Stimulated activated CD4-positive, alpha-beta T cell treated with anti-CD3 and anti-CD28 coated beads, Interleukin-2, amount 100 ng/mL, for 4 hours (primary cell): Measurements from ENCODE around the gene PKDREJ.
"Not testable (repeated sequence)": the region's sequence is repeated elsewhere in the genome, so short reads cannot be mapped to it uniquely, and the experiment has no call there.

Experiments used
- DNase-seq: peaks from one replicate; pipeline ENCODE4 v3.0.0-alpha.2; 2020; ENCODE audit warnings: low read depth

Gene PKDREJ, protein sequence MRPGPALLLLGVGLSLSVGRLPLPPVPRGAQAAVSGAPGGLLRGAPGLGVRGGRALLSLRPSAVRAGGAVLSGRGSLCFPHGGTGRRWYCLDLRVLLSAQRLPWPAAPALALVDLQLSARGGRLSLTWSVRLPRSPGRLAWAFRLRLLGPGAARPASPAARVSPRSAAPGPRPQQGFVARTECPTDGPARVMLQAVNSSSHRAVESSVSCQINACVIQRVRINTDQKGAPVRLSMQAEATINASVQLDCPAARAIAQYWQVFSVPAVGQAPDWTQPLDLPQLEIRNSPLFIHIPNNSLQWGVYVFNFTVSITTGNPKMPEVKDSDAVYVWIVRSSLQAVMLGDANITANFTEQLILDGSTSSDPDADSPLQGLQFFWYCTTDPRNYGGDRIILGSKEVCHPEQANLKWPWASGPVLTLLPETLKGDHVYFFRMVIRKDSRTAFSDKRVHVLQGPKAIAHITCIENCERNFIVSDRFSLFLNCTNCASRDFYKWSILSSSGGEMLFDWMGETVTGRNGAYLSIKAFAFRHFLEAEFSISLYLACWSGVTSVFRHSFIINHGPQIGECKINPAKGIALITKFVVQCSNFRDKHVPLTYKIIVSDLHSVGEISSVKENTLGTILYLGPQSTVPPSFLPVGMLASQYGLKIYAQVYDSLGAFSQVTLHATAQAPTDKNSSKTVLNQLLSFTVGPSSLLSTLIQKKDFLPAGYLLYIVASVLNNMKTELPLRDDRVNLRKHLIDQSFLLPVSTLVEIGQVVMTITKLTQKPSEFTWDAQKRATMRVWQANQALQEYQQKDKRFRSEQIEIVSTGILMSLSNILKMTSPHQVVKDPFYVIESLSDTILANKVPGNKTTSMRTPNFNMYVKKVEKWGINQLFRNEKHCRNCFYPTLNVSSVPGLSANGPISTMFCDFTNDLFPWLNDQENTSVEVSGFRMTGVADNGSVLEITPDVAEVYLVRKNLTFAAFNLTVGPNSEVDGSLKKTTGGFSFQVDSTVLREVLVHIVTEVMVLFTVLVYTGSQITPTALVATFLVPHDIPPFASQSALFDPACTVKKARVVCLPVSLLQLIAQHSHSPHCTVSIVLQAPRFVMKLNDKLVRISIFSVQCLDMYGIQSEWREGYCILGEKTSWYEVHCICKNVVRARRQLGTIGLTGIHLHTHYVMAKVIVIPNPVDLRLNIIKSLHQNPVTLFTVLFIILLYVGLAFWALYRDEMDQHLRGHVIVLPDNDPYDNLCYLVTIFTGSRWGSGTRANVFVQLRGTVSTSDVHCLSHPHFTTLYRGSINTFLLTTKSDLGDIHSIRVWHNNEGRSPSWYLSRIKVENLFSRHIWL (N-terminal part only)

DNA sequence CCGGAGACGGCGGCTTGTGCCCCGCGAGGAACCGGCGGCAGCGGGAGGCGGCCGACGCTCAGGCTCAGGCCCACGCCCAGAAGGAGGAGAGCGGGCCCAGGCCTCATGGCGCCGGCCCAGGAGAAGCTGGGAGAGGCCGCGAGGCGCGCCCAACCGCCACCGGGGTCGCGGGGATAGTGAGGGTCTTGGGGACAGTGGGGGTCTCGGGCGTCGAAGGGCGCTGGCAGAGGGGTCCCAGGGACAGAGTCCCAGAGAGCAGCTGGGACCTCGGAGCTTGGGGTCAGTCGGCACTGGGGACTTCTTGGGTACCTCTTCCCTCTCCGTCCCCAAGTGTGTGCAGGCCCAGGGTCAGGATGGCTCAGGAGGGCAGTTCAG lies at the start of gene PKDREJ:
PKDREJ (minus strand) TSS at position 128 of the 375 bp plus-strand sequence; CDS start at position 107, 21 bp downstream.
- DNase-seq = no peak

DNA sequence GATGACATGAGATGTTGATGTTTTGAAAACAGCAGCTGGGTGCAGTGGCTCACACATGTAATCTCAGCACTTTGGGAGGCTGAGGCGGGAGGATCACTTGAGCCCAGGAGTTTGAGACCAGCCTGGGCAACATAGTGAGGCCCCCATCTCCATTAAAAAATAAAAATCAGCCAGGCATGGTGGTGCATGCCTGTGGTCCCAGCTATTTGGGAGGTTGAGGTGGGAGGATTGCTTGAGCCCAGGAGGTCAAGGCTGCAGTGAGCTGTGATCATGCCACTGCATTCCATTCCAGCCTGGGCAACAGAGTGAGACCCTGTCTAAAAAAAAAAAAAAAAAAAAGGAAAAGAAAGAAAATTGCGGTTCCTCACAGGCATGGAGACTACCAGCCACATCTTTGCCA lies 49.7 kb upstream of the PKDREJ start:
- not testable (repeated sequence) for DNase-seq

DNA sequence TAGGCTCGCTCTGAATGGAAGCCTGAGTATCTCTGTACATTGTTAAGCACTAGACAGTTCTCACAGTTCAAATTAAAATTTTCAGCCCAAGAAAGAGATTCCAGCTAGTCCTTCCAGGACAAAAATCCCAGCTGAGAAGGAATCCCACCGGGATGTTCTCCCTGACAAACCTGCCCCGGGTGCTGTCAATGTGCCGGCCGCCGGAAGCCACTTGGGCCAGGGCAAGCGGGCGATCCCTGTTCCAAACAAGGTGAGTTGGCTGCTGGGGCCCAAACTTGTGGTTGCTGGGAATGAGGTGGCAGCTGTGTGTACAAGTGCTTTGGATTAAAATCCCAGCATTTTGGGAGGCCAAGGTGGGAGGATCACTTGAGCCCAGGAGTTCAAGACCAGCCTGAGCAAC lies 48.9 kb upstream of the PKDREJ start:
- DNase-seq = no peak

DNA sequence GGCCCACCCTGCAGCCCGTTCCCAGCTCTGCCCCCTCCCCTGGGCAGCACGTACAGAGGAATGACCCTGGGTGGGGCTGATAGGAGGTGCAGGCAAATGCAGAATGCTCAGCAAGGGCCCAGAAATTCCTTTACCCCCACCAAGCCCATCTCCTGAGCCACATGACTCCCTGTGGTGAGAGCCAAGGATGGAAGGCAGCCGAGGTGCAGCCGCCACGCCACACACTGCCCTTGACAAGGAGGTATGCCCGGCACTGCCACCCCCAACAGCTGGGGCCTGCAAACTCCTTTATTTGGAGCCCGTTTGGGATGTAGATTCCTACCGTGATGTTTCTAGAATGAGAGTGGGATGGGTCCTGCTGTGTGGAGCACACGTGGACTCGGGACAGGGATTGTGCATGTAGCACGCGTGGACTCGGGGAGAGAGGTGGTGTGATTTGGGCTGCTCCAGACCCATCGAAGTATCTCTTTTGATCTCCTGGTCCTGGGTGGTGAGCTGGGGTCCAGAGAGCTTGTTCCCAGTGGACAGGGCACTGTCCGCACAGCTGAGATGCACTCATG lies 46.5 kb upstream of the PKDREJ start:
- DNase-seq = no peak

DNA sequence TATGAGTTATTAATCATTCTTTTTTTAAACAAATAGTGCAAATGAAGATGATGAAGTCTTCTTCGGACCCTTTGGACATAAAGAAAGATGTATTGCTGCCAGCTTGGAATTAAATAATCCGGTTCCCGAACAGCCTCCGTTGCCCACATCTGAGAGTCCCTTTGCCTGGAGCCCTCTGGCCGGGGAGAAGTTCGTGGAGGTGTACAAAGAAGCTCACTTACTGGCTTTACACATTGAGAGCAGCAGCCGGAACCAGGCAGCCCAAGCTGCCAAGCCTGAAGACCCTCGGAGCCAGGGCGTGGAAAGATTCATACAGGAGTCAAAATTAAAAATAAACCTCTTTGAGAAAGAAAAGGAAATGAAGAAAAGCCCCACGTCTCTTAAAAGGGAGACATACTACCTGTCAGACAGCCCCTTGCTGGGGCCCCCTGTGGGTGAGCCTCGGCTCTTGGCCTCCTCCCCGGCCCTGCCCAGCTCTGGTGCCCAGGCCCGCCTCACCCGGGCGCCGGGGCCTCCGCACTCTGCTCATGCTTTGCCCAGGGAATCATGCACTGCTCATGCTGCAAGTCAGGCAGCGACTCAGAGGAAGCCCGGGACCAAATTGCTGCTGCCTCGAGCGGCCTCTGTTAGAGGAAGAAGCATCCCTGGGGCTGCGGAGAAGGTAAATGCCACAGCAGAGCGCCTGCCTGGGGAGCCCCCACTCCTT lies 45.3 kb upstream of the PKDREJ start:
- no peak for DNase-seq

DNA sequence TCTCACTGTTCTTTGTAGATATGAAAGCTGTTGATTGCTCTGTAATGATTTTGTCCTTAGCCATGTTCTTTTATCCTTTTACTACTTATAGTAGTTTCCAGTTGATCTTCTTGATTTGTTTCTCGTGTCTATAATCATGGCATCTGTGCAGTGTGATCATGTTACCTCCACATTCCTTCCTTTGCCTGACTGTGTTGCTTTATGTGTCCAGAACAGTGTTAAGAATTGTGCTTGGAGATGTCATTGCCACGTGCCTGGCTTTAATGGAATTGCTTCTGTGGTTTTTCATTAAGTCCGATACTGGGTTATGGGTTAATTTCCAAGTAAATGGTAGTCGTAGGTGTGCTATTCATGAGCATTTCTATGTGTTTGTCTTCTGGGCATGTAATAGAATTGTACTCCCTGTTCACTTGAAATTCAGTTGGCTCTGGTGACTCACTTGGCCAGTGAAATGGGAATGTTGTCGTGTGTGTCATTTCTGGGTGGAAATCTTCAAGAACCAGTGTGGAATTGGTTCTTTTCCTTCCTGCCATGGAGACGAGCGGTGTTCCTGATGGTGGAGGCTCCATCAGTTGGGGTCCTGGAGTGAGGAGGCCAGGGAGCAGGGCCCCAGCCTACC lies 40.3 kb upstream of the PKDREJ start:
- no peak for DNase-seq

DNA sequence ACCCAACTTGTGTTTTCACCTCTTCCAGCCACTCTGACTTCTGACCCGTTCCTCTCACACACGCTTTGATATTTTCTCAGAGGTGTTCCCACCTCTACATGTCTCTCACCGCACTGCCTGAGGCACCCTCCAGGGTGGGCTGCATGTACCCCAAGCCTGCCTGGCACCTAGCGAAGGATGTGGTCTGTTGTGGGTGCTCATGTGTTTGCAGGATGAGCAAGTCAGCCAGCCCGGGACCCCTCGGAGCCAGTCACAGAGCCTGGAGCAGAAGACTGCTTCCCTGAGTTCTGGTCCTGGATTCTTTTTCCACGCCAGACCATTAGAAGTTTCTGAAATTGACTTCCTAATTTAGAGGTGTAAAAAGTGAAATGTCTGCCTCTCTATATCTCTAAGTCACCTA lies 37.3 kb upstream of the PKDREJ start:
- no peak for DNase-seq

DNA sequence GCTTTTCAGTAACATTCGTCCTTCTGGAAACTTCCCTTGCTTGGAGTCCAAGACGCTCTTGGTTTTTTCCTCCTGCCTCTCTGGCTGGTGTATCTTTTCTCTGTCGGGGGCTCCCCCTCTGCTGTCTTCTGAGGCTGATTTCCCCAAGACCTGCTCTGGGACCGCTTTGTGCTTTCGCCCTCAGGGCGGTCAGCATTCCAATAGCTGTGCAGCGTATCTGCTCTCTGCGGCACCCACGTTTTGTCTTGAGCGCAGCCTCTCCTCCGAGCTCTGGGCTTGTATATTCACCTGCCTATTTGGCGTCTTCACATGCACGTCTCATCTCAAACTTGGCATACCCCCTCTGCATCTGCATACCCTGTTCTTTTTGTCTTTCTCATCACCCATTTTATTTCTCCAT lies 36.0 kb upstream of the PKDREJ start:
- no peak for DNase-seq

DNA sequence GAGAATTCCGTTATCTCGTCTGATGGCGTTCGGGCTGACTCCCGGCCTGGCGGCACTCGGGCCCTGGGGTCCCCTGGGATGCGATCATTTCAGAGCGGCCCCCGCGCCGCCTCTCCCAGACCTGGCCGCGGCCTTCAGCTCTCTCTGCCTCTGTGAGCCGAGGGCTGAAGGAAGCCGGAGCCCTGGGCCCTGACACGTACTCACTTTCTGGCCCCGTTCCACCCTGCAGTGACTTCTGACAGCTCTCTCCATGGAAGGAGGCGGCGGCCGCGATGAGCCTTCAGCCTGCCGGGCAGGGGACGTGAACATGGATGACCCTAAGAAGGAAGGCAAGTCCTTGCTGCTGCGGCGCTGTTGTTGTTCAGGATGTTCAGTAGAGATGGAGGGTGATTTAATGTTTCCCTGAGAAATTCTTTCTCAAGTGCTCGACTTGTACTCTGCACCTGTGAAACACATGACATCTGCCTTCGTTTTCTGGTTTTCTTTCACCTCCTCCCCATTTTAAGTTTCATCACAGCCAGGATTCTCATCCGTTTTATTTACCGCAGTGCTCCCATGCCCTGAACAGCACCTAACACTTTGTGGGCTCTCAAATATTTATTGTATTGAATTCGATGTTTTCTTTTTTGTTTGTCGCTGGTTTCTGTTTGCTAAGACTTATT lies 34.1 kb upstream of the PKDREJ start:
- DNase-seq = no peak

DNA sequence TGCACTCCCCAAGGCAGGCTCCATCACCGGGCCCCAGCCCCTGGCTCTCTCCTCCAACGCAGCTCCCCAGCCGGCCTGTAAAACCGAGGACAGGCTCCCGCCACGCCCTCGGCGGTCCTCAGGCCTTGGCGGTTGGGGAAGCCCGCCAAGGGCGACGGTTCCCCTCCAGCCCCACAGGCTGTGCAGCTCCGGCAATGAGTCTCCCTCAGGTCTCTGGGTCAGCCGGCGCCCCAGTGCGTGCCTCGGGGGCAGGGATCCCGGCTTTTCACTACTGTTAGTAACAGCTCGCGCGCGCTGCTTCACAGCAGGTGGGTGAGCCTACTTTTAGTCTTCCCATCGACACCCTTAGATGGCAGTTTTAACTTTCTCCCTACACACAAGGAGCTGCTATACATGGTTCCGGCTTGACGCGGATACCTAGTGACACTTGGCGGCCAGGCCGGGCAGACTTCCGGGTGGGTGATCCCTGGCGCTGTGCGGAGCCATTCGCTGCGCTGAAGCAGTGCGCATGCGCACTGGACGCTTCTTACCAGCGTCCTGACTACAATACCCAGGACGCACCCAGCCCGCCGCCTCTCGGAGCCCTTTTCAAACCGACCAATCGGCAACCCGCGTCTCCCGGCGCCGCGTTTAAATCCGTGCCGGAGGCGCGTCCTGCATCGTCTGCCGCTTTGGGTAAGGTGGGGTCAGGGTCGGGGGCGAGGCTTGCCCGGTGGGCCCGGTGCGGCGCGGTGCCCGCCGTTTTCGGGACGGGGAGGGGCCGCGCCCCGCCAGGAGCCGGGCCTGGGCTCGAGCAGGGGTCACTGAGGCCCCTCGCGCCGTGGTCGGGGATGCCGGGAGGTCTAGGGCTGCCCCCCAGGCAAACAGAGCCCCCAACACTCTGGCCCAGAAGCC lies 33.4 kb upstream of the PKDREJ start, which contains the start of gene GTSE1:
GTSE1 (plus strand) TSS at position 614 of the 894 bp plus-strand sequence. CDS start 531 bp downstream, outside the sequence.
- DNase-seq = peak; percentile 94

DNA sequence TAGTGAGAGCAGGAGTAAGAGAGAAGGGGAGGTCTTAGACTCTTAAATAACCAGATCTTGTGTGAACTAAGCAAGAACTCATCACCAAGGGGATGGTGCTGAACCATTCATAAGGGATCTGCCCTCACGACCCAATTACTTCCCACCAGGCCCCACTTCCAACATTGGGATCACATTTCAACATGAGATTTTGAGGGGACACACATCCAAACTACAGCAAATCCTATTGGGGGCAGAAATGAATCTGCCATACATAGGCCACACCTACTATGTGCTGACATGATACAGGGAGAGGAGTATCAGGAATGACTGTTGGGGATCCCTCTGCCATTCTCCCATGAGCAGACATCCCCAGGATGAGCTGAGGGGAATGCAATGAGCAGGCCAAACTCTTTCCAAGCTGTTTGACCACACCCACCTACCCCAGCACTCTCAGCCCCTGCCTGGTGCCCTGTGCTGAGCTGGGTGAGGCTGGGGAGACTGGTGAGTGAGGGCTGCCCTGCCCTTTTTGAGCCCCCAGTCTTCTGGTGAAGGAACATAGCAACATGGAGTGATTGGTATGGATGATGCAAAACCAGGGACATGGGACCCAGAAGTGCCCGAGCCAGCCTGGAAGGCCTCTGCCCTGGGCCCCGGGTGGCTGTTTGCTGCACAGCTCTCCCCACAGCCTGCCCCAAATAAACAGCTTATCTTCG lies 32.3 kb upstream of the PKDREJ start:
- no peak for DNase-seq

DNA sequence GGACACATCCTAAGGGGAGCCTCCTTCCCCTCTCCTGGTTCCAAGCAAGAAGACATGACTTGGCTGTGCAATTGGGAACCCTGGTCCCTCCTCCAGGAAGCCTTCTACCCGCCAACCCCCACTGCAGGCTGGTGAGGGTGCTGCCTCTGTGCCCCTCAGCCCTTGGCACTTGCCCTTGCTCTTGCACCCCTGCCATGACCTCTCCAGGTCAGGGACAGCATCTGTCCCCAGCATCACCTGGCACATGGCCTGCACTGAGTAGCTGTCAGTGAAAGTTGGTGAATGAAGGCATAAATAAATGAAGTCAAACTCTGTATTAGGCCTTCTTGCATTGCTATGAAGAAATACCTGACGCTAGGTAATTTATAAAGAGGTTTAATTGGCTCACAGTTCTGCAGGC lies 31.6 kb upstream of the PKDREJ start:
- no peak for DNase-seq

DNA sequence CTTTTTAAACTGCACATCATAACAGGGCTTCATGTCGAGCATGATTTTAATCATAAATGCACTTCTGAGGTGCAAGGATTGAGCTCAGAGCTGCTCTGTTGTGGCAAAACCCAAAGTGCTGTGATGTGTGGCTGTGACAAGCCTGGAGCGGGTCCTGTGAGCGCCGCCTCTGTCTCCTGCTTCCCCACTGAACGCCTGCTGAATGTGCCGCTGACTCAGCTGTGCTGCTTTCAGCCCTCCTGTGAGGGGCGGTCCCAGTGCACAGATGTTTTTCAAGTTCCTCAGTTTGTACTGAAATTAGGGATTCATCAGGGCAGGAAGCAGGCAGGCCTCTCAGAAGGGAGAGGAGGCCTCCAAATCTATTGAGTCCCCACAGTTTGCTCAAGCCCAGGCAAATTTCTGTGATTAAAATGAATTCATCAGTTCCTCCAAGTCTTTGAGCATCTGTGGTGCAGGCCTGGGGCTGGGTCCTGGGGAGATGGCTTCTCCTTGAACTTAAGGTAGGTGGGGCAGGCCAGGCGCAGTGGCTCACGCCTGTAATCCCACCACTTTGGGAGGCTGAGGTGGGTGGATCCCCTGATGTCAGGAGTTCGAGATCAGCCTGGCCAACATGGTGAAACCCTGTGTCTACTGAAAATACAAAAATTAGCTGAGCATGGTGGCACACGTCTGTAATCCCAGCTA lies 30.6 kb upstream of the PKDREJ start:
- DNase-seq = no peak

DNA sequence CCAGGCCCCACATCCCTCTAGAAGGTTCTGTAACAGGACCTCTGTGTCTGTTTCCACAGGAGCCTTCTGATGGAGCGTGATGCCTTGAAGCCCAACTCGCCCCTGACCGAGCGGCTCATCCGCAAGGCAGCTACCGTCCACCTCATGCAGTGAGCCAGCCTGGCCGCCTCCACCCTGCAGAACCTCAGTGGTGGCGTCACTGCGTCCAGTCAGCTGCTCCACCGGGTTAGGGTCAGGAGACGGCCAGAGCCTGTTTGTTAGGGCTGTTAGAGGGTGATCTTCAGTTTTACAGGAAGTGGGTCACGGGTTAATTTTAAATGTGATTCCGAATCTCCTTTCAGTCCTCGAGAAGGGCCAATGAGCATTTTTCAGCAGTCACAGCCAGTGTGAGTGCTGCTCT lies 29.6 kb upstream of the PKDREJ start:
- no peak for DNase-seq

DNA sequence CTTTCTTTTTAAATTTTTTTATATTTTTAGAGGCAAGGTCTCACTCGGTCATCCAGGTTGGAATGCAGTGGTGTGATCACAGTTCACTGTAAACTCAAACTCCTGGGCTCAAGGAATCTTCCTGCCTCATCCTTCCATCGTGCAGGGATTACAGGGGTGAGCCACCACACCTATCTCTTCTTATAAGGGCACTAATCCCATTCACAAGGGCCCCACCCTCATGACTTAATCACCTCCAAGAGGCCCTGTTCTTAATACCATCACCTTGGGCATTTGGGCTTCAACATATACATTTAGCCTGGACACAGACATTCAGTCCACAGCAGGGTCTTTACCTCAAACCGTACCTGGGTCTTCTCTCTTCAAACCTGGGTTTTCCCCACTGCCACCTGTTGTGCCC lies 29.0 kb upstream of the PKDREJ start:
- DNase-seq = no peak

DNA sequence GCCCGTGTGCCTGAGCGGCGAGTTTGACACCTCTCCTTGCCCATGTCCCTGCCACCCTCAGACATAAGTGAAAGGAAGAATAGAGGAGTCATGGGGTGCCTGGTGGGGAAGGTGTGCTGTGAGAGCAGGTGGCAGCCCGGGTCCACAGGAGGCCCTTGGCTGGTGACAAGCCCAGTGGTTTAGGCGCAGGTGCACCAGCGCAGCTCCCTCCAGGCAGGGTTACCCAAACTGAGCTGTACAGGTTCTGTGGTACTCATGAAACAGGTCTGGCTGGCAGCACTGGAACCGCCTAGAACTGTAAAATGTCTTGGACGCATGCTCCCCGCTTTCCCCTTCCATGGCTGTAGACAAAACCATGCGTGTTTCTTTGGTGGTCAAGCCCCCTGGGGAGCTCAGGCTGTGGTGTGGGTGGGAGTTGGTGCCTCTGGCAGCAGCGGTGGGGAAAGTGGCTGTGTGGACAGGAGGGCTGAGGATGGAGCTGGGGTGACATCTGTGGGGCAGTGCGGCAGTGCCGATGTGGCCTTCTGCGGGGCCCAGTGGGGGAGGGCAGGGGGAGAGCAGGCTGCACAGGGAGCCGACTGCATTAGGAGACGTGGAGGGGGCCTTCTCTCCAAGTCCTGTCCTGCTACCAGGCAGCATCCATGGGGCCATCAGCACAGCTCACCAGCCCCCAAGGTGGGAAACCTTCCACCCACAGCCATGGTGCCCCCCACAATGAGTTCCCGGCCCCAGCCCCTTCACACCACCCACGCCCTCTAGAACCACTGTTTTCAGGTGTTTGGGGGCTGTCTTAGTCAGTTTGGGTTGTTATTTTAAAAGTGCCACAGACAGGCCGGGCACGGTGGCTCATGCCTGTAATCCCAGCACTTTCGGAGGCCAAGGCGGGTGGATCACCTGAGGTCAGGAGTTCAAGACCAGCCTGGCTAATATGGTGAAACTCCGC lies 28.0 kb upstream of the PKDREJ start:
- DNase-seq = no peak
